Chondrocyte (in vitro differentiated cells): ENCODE data around the gene IRX4. TPM values are rescaled to one million over a fixed set of nuclear protein-coding genes. Genes with fewer than 3 reads are reported as not detected.

Experiments
- DNase-seq: peaks from one replicate; pipeline ENCODE4 v3.0.0; 2021; ENCODE audit warnings: mixed read lengths, low spot score
- H3K27ac Mint-ChIP-seq: one replicate; pipeline ENCODE4 v1.8.0; 2021; ENCODE audit warnings: mild to moderate bottlenecking, moderate library complexity, mixed read lengths; ENCODE audit not compliant: unreplicated experiment
- H3K27me3 Mint-ChIP-seq: 2 replicates; pipeline ENCODE4 v1.8.0; 2021; ENCODE audit warnings: low read depth, mixed read lengths
- H3K36me3 Mint-ChIP-seq: 2 replicates; pipeline ENCODE4 v1.8.0; 2021; ENCODE audit warnings: low read depth, mixed read lengths
- H3K4me1 Mint-ChIP-seq: 2 replicates; pipeline ENCODE4 v1.8.0; 2021; ENCODE audit warnings: low read depth, mild to moderate bottlenecking, mixed read lengths
- H3K4me3 Mint-ChIP-seq: one replicate; pipeline ENCODE4 v1.8.0; 2021; ENCODE audit warnings: mild to moderate bottlenecking, moderate library complexity, mixed read lengths; ENCODE audit not compliant: unreplicated experiment
- H3K9me3 Mint-ChIP-seq: 2 replicates; pipeline ENCODE4 v1.8.0; 2021; ENCODE audit warnings: low read depth, mixed read lengths
- total RNA-seq: library from RNA; stranded (reverse); gene quantifications from 3 replicates; pipeline ENCODE4 v1.2.1, GENCODE V29; 2021
- TF ChIP-seq, protein P1 (sequence below): fragments of 200-600 bp; sonication (generic); IDR thresholded peaks from 2 replicates; pipeline ENCODE4 v1.5.0; 2021; ENCODE audit warnings: antibody characterized with exemption, mild to moderate bottlenecking, moderate library complexity

The IRX4 gene
- total RNA-seq, 1 donor from 2014 or later, result not detected

- Mint-ChIP-seq H3K27ac (no peak overlapping the region), H3K9me3 (peaks cover 12% of the 10 kb centered on the region), H3K36me3 (no peaks in the 10 kb centered on the region), H3K4me3 (no peak overlapping the region), H3K4me1 (no peaks in the 10 kb centered on the region), H3K27me3 (peaks cover 12% of the 10 kb centered on the region)
- DNase-seq, result no peak
- TF ChIP-seq, protein P1, sequence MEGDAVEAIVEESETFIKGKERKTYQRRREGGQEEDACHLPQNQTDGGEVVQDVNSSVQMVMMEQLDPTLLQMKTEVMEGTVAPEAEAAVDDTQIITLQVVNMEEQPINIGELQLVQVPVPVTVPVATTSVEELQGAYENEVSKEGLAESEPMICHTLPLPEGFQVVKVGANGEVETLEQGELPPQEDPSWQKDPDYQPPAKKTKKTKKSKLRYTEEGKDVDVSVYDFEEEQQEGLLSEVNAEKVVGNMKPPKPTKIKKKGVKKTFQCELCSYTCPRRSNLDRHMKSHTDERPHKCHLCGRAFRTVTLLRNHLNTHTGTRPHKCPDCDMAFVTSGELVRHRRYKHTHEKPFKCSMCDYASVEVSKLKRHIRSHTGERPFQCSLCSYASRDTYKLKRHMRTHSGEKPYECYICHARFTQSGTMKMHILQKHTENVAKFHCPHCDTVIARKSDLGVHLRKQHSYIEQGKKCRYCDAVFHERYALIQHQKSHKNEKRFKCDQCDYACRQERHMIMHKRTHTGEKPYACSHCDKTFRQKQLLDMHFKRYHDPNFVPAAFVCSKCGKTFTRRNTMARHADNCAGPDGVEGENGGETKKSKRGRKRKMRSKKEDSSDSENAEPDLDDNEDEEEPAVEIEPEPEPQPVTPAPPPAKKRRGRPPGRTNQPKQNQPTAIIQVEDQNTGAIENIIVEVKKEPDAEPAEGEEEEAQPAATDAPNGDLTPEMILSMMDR, result no peak
These were observed 31.7 kb upstream of the IRX4 start for GRCh38 chr5:1914471-1914870.

GRCh38 chr5:1913578-1913977 lies 30.9 kb upstream of the IRX4 start:
- H3K27me3 Mint-ChIP-seq, result peaks cover 10% of the 10 kb centered on the region
- no peak overlapping the region for H3K4me3 Mint-ChIP-seq
- H3K4me1 Mint-ChIP-seq, result no peaks in the 10 kb centered on the region
- H3K9me3 Mint-ChIP-seq, result peaks cover 12% of the 10 kb centered on the region
- no peak overlapping the region for H3K27ac Mint-ChIP-seq
- no peak for DNase-seq
- no peaks in the 10 kb centered on the region for H3K36me3 Mint-ChIP-seq
- TF ChIP-seq, protein P1, result no peak

DNA sequence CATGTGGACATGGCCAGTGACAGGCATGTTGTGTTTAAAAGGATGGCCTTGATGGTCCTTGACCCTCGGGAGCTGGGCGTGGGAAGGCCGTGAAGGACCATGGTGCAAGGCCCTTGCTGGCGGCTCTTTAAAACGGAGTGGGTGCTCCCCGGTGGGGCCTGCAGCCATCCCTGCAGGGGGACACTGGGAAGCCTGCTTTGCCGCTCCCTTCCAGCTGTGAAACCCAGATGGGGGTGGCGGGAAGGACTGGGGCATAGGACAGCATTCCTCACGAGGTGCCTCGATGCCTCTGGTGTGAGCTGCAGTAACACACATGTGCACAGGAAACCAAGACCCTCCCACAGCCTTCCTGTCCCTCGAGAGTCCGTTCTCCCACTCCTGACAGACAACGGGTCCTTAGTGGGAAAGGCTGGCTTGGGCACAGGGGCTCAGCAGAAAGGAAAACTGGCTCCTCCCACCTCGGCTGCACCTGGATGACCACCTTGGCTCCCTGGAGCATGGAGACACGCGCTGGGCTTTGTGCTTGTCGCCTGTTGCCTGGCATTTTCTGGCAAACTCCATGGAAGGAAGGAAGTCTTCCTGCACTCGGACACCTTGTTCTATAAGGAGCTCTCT lies 30.3 kb upstream of the IRX4 start:
- TF ChIP-seq, protein P1, result no peak
- peaks cover 9% of the 10 kb centered on the region for H3K27me3 Mint-ChIP-seq
- no peak overlapping the region for H3K4me3 Mint-ChIP-seq
- no peak overlapping the region for H3K27ac Mint-ChIP-seq
- no peaks in the 10 kb centered on the region for H3K36me3 Mint-ChIP-seq
- DNase-seq, result no peak
- H3K4me1 Mint-ChIP-seq, result no peaks in the 10 kb centered on the region
- peaks cover 12% of the 10 kb centered on the region for H3K9me3 Mint-ChIP-seq

DNA sequence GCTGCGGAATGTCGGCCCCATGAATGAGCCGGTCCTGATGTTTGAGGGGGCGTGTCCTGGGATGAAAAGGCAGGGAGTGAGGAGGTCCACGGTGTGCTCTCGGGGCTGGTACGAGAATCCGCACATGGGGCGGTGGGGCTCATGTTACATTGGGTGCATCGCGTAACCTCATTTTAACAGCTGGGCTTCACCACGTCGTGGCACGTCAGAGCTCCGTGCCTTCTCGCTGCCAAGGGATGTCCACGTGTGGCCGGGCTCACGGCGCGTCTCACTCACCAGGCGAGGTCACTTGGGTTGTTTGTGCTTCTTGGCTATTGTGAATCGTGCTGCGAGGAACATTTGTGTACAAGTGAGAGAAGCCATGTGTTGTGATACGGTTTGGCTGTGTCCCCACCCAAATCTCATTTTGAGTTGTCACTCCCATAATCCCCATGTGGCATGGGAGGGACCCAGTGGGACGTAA lies 29.1 kb upstream of the IRX4 start:
- no peak overlapping the region for H3K4me3 Mint-ChIP-seq
- peaks cover 12% of the 10 kb centered on the region for H3K9me3 Mint-ChIP-seq
- TF ChIP-seq, protein P1, result no peak
- no peaks in the 10 kb centered on the region for H3K4me1 Mint-ChIP-seq
- no peak overlapping the region for H3K27ac Mint-ChIP-seq
- peaks cover 7% of the 10 kb centered on the region for H3K27me3 Mint-ChIP-seq
- no peaks in the 10 kb centered on the region for H3K36me3 Mint-ChIP-seq
- DNase-seq, result no peak

DNA sequence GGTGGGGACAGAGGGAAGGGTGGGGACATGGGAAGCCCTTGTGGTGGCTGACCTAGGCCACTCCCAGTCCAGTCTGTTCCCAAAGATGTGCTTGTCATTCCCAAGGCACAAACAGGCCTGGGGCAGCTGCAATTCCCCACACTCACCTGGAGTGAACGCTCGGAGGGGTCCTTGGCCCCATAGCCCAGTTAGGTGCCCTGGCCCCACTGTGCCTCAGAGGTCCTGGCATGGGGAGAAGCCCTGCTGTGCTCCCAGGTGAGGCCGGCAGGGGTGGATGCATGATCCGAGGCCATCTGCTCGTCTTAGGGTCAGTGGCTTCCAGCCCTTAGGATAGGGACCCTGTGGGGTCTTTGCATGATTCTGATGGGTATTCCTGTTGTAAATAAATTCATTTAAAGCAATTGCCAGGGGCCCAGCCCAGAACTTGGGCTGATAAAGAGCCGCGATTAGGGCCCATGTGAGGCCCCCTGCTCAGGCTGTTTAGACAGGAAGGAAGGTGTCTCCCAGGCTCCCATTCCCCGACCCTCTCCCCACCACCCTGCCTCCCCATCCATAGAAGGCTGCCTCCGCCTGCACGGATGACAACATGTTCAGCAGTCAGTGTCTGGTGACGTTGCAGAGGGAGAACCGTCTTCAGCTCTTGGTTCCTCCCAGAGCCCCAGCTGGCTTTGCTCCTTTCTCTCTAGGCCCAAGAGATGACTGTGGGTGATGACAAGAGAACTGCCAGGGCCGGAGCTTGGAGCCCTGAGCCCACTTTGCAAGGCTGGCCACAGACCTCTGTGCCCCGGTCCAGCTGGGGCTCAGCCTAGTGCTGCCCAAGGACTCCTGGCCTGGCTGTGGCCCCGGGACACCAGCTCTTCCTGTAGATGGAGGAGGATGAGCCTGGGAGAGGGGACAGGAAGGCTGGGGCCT lies 28.4 kb upstream of the IRX4 start:
- no peaks in the 10 kb centered on the region for H3K4me1 Mint-ChIP-seq
- H3K4me3 Mint-ChIP-seq, result no peak overlapping the region
- H3K9me3 Mint-ChIP-seq, result peaks cover 12% of the 10 kb centered on the region
- H3K27ac Mint-ChIP-seq, result no peak overlapping the region
- DNase-seq, result peak; percentile 44
- H3K27me3 Mint-ChIP-seq, result peaks cover 7% of the 10 kb centered on the region
- TF ChIP-seq, protein P1, result no peak
- H3K36me3 Mint-ChIP-seq, result no peaks in the 10 kb centered on the region
